HepG2 (cell line): ENCODE results near the gene TXNL4B. TPM values are rescaled to one million over a fixed set of nuclear protein-coding genes. Genes with fewer than 3 reads are reported as not detected.
A peak's percentile ranks its signal among the peaks of the same experiment; 100 is the strongest.

Experiments
- ATAC-seq: fragments of 200-7000 bp; cut with Tn5 transposase; 3 replicates; pipeline ENCODE4 v1.9.1; 2020; ENCODE audit warnings: mild to moderate bottlenecking, moderate library complexity
- BruUV-seq: library from RNA; stranded (reverse); fragments of 400-500 nt; replicated peaks from 2 replicates; lab custom pipeline; 2021; lab: Mats Ljungman, UMichigan
- CTCF ChIA-PET: fragments of 300-600 bp; formaldehyde crosslinking; extraction: SDS; loops from one replicate; lab custom pipeline; 2021; ENCODE audit warnings: low total read pairs, inconsistent platforms, low intra/inter-chr PET ratio; lab: Yijun Ruan, JAX
- POLR2A ChIA-PET: fragments of 350-600 bp; sonication (Branson Sonifier 250); formaldehyde crosslinking; loops from one replicate; lab custom pipeline; 2020; ENCODE audit warnings: antibody characterized with exemption, inconsistent platforms; lab: Yijun Ruan, JAX
- DNase-seq: peaks from one replicate; pipeline ENCODE4 v3.0.0-alpha.2; 2015; ENCODE audit warnings: low spot score
- FAIRE-seq: peaks from 3 replicates; lab custom pipeline; 2011; peaks lifted over from hg19 to GRCh38; lab: Jason Lieb, UNC
- H2AFZ ChIP-seq: one replicate; pipeline ENCODE4 v1.6.1; 2011; ENCODE audit warnings: low read length, inconsistent platforms
- H3K27ac ChIP-seq: fragments of 300-600 bp; 3 replicates; pipeline ENCODE4 v1.8.0; 2011; ENCODE audit warnings: mixed run types, mild to moderate bottlenecking, mixed read lengths, low read length, inconsistent platforms; ENCODE audit not compliant: insufficient read depth; ENCODE audit errors: extremely low read length
- H3K27me3 ChIP-seq, 2 experiments: fragments of 200-600 bp in 1 of 2; 2 replicates in 1 of 2; 3 replicates in 1 of 2; pipeline versions ENCODE4 v1.6.0 to v1.8.0; 2011; ENCODE audit warnings: low read length in 2 of 2, mild to moderate bottlenecking in 2 of 2, moderate library complexity in 2 of 2, inconsistent platforms in 1 of 2; ENCODE audit not compliant: insufficient read depth in 2 of 2, control insufficient read depth in 1 of 2
- H3K36me3 ChIP-seq, 2 experiments: fragments of 200-600 bp in 1 of 2; replicated peaks in 1 of 2; 2 replicates in 1 of 2; 3 replicates in 1 of 2; pipeline versions ENCODE4 v1.5.1 to v1.8.0; 2011; ENCODE audit warnings: low read length in 2 of 2, inconsistent platforms in 1 of 2; ENCODE audit not compliant: insufficient read depth in 2 of 2, control insufficient read depth in 1 of 2
- H3K4me1 ChIP-seq: 2 replicates; pipeline ENCODE4 v1.5.1; 2012; ENCODE audit warnings: low read length, inconsistent platforms; ENCODE audit not compliant: insufficient read depth
- H3K4me2 ChIP-seq: 2 replicates; pipeline ENCODE4 v1.6.0; 2011; ENCODE audit warnings: low read depth, low read length, inconsistent platforms
- H3K4me3 ChIP-seq, 3 experiments: fragments of 200-600 bp in 1 of 3; sonication (generic), shearing (Covaris generic) in 1 of 3; replicated peaks in 1 of 3; 2 replicates each; pipeline ENCODE4 v1.5.1; 2011 to 2016; ENCODE audit warnings: low read length in 3 of 3, inconsistent platforms in 2 of 3, low read depth in 2 of 3, mild to moderate bottlenecking in 2 of 3, control low read depth in 1 of 3, mixed read lengths in 1 of 3; ENCODE audit not compliant: insufficient read depth in 1 of 3
- H3K79me2 ChIP-seq: one replicate; pipeline ENCODE4 v1.6.1; 2011; ENCODE audit warnings: low read length, inconsistent platforms; ENCODE audit not compliant: insufficient read depth
- H3K9ac ChIP-seq: 2 replicates; pipeline ENCODE4 v1.6.0; 2011; ENCODE audit warnings: mild to moderate bottlenecking, low read depth, low read length, inconsistent platforms; ENCODE audit not compliant: insufficient read depth
- H3K9me3 ChIP-seq: 2 replicates; pipeline ENCODE4 v1.5.1; 2012; ENCODE audit warnings: mild to moderate bottlenecking, low read length
- H4K20me1 ChIP-seq: 2 replicates; pipeline ENCODE4 v1.6.0; 2011; ENCODE audit warnings: inconsistent platforms, mild to moderate bottlenecking, low read length, moderate library complexity; ENCODE audit not compliant: insufficient read depth
- ISX ChIP-seq: sonication (generic); formaldehyde crosslinking; conservative IDR thresholded peaks from 2 replicates; pipeline ENCODE4 v1.5.0; 2020; ENCODE audit warnings: missing genetic modification reagents
- KLF16 ChIP-seq, 2 experiments: sonication (generic) in 1 of 2; formaldehyde crosslinking in 1 of 2; IDR thresholded peaks; 2 replicates each; pipeline versions ENCODE4 v1.6.1 to v1.8.0; 2016 to 2023; ENCODE audit warnings: missing genetic modification reagents in 2 of 2, missing compliant biosample characterization in 1 of 2
- SIN3A ChIP-seq: IDR thresholded peaks from 2 replicates; pipeline ENCODE4 v1.6.1; 2011; ENCODE audit warnings: low read depth, mild to moderate bottlenecking, control low read depth, low read length, borderline replicate concordance
- SOX6 ChIP-seq, 2 experiments: fragments of 450-650 bp in 1 of 2; sonication (generic) in 1 of 2; formaldehyde crosslinking in 1 of 2; IDR thresholded peaks; 2 replicates each; pipeline versions ENCODE4 v1.4.0 to v1.6.1; 2017 to 2020; ENCODE audit warnings: antibody characterized with exemption in 1 of 2, mild to moderate bottlenecking in 1 of 2, missing genetic modification reagents in 1 of 2
- SP1 ChIP-seq, 2 experiments: fragments of 450-650 bp in 1 of 2; sonication (generic) in 1 of 2; formaldehyde crosslinking in 1 of 2; IDR thresholded peaks; 2 replicates each; pipeline versions ENCODE4 v1.4.0 to v1.6.1; 2016 to 2020; ENCODE audit warnings: missing genetic modification reagents in 1 of 2
- SUZ12 ChIP-seq: fragments of 150-350 bp; IDR thresholded peaks from 2 replicates; pipeline ENCODE4 v1.6.1; 2014; ENCODE audit warnings: low read depth, low read length
- ZBTB33 ChIP-seq: sonication (generic); formaldehyde crosslinking; IDR thresholded peaks from 2 replicates; pipeline ENCODE4 v1.4.0; 2020; ENCODE audit warnings: missing genetic modification reagents
- ZNF138 ChIP-seq: sonication (generic); formaldehyde crosslinking; IDR thresholded peaks from 2 replicates; pipeline ENCODE4 v1.5.0; 2020; ENCODE audit warnings: mild to moderate bottlenecking, low read depth, missing genetic modification reagents
- ZNF562 ChIP-seq: sonication (generic); formaldehyde crosslinking; IDR thresholded peaks from 2 replicates; pipeline ENCODE4 v1.8.0; 2022; ENCODE audit warnings: missing genetic modification reagents, borderline replicate concordance
- WGBS: methylation state at CpG from one replicate; pipeline ENCODE4 v1.1.6; 2017; ENCODE audit warnings: low lambda C conversion rate; 5-methylcytosine and 5-hydroxymethylcytosine counted together
- in situ Hi-C: cut with HindIII; loops from 2 replicates; pipeline ENCODE4 v1.10.0; 2017; ENCODE audit warnings: low pct_unique_long_range_greater_than_20kb; ENCODE audit not compliant: extremely low pct_ligation_motif_present
- intact Hi-C: fragments of 100-400 bp; cut with micrococcal nuclease; formaldehyde crosslinking; loops from one replicate; pipeline ENCODE4 v1.10.0; 2022; ENCODE audit not compliant: unreplicated experiment
- polyA plus RNA-seq, 8 experiments: library from polyadenylated mRNA; depleted of rRNA in 3 of 8; stranded (reverse) in 7 of 8; unstranded in 1 of 8; fragments of >200 nt; fragmentation: Illumina TruSeq in 4 of 8; extraction: Trizol in 4 of 8; gene quantifications; 2 replicates each; pipeline versions ENCODE4 v1.2.1 to v1.2.3, GENCODE V29; 2011 to 2016; ENCODE audit warnings: low read depth in 4 of 8, missing spikeins in 1 of 8, mixed read lengths in 1 of 8; ENCODE audit not compliant: insufficient read depth in 1 of 8
- total RNA-seq, 5 experiments: library from RNA; depleted of rRNA; stranded (reverse); fragments of >200 nt; fragmentation: Illumina TruSeq; extraction: Trizol; gene quantifications; 2 replicates each; pipeline ENCODE4 v1.2.3, GENCODE V29; 2016; ENCODE audit warnings: low read depth in 1 of 5
- TF ChIP-seq, protein P1 (sequence below): sonication (generic); formaldehyde crosslinking; IDR thresholded peaks from 2 replicates; pipeline ENCODE4 v1.8.1; 2023; ENCODE audit warnings: mild to moderate bottlenecking, missing genetic modification reagents, borderline replicate concordance

The TXNL4B gene
- total and polyA plus RNA-seq, 2 of the 13 experiments (the other 11 are each of a cell fraction or from before 2014, with no cell fraction given) = 17.4 to 18.3 TPM

- Histone ChIP-seq H3K4me2 (no peak overlapping the region), H2AFZ (no peak overlapping the region), H3K4me1 (peaks cover 41% of the 10 kb centered on the region), H3K9me3 (peaks cover 11% of the 10 kb centered on the region), H3K36me3 (peaks cover 14 to 50% of the 10 kb centered on the region in 2 experiments), H3K79me2 (peaks cover 5% of the 10 kb centered on the region), H3K4me3 (no peak overlapping the region), H4K20me1 (no peaks in the 10 kb centered on the region), H3K27me3 (no peaks in the 10 kb centered on the region), H3K27ac (no peak overlapping the region), H3K9ac (no peak overlapping the region)
- DNase-seq (no peak), ATAC-seq (no peak), FAIRE-seq (no peak)
- 100% methylated on average over 2 of the region's 2 CpGs for WGBS
- TF ChIP-seq KLF16 (CRISPR knock-in tag; IDR thresholded peaks at IDR 0.05) = no peak
- TF ChIP-seq ZNF138 (CRISPR knock-in tag) = no peak
- no peak for TF ChIP-seq SUZ12
- TF ChIP-seq SIN3A = no peak
- no peak for TF ChIP-seq SOX6 (IDR thresholded peaks at IDR 0.05)
- no peak for TF ChIP-seq SOX6 (CRISPR knock-in tag; IDR thresholded peaks at IDR 0.05)
- TF ChIP-seq, protein P1, sequence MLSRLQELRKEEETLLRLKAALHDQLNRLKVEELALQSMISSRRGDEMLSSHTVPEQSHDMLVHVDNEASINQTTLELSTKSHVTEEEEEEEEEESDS (CRISPR knock-in tag) = no peak
- TF ChIP-seq ISX (CRISPR knock-in tag) = no peak
- CTCF ChIA-PET = no interaction called here
- POLR2A ChIA-PET = interaction anchor here (2.0 to 3.6 kb wide), 3 partner anchors 9 to 18 kb away, joined by 7 to 45 read pairs (median 13); partner anchors contain the start of genes DHX38 and TXNL4B
- intact Hi-C loops = no loop called here
- in situ Hi-C loops = no loop called here
- no TSS peak for BruUV-seq
These were observed 8.4 kb downstream of the TXNL4B start for GRCh38 chr16:72085002-72085401.

GRCh38 chr16:72084445-72084844 is 9.0 kb downstream of the TXNL4B start:
- in situ Hi-C loops (no loop called here), intact Hi-C loops (no loop called here)

More at GRCh38 chr16:72084445-72084844, 9.0 kb downstream of the TXNL4B start:
- Histone ChIP-seq H3K4me1 (peaks cover 37% of the 10 kb centered on the region), H3K9ac (no peak overlapping the region), H4K20me1 (no peaks in the 10 kb centered on the region), H2AFZ (no peak overlapping the region), H3K4me2 (peak overlapping the region; percentile 19; the same call in 1 of the 2 replicates), H3K27ac (peak overlapping the region; percentile 52), H3K36me3 (peaks cover 10 to 44% of the 10 kb centered on the region in 2 experiments), H3K4me3 (no peak overlapping the region), H3K27me3 (no peaks in the 10 kb centered on the region), H3K9me3 (peaks cover 11% of the 10 kb centered on the region), H3K79me2 (no peaks in the 10 kb centered on the region)
- POLR2A ChIA-PET = interaction anchor here (1.0 to 3.6 kb wide), 8 partner anchors 9 to 30 kb away, joined by 3 to 45 read pairs (median 8); partner anchors contain the start of genes DHX38, HP, HPR and TXNL4B
- WGBS = 97% methylated on average over 10 of the region's 10 CpGs
- BruUV-seq = no TSS peak
- ATAC-seq (no peak), DNase-seq (no peak), FAIRE-seq (no peak)
- CTCF ChIA-PET = no interaction called here
- TF ChIP-seq SP1 (IDR thresholded peaks at IDR 0.05) (no peak), SP1 (CRISPR knock-in tag; IDR thresholded peaks at IDR 0.05) (no peak), ZNF562 (CRISPR knock-in tag) (peak; percentile 87), ZBTB33 (CRISPR knock-in tag) (peak; percentile 37; the same call in 1 of the 2 replicates)
